HepG2 (cell line): Measurements from ENCODE around the gene SLC26A9. TPM values are rescaled to one million over a fixed set of nuclear protein-coding genes. Genes with fewer than 3 reads are reported as not detected.

Experiments
- ATAC-seq: fragments of 200-7000 bp; cut with Tn5 transposase; 3 replicates; pipeline ENCODE4 v1.9.1; 2020; ENCODE audit warnings: mild to moderate bottlenecking, moderate library complexity
- BruUV-seq: library from RNA; stranded (reverse); fragments of 400-500 nt; replicated peaks from 2 replicates; lab custom pipeline; 2021; lab: Mats Ljungman, UMichigan
- CTCF ChIA-PET: fragments of 300-600 bp; formaldehyde crosslinking; extraction: SDS; loops from one replicate; lab custom pipeline; 2021; ENCODE audit warnings: low total read pairs, inconsistent platforms, low intra/inter-chr PET ratio; lab: Yijun Ruan, JAX
- POLR2A ChIA-PET: fragments of 350-600 bp; sonication (Branson Sonifier 250); formaldehyde crosslinking; loops from one replicate; lab custom pipeline; 2020; ENCODE audit warnings: antibody characterized with exemption, inconsistent platforms; lab: Yijun Ruan, JAX
- DNase-seq: peaks from one replicate; pipeline ENCODE4 v3.0.0-alpha.2; 2015; ENCODE audit warnings: low spot score
- FAIRE-seq: peaks from 3 replicates; lab custom pipeline; 2011; peaks lifted over from hg19 to GRCh38; lab: Jason Lieb, UNC
- H2AFZ ChIP-seq: one replicate; pipeline ENCODE4 v1.6.1; 2011; ENCODE audit warnings: low read length, inconsistent platforms
- H3K27ac ChIP-seq: fragments of 300-600 bp; 3 replicates; pipeline ENCODE4 v1.8.0; 2011; ENCODE audit warnings: mixed run types, mild to moderate bottlenecking, mixed read lengths, low read length, inconsistent platforms; ENCODE audit not compliant: insufficient read depth; ENCODE audit errors: extremely low read length
- H3K27me3 ChIP-seq, 2 experiments: fragments of 200-600 bp in 1 of 2; 2 replicates in 1 of 2; 3 replicates in 1 of 2; pipeline versions ENCODE4 v1.6.0 to v1.8.0; 2011; ENCODE audit warnings: low read length in 2 of 2, mild to moderate bottlenecking in 2 of 2, moderate library complexity in 2 of 2, inconsistent platforms in 1 of 2; ENCODE audit not compliant: insufficient read depth in 2 of 2, control insufficient read depth in 1 of 2
- H3K36me3 ChIP-seq, 2 experiments: fragments of 200-600 bp in 1 of 2; replicated peaks in 1 of 2; 2 replicates in 1 of 2; 3 replicates in 1 of 2; pipeline versions ENCODE4 v1.5.1 to v1.8.0; 2011; ENCODE audit warnings: low read length in 2 of 2, inconsistent platforms in 1 of 2; ENCODE audit not compliant: insufficient read depth in 2 of 2, control insufficient read depth in 1 of 2
- H3K4me1 ChIP-seq: 2 replicates; pipeline ENCODE4 v1.5.1; 2012; ENCODE audit warnings: low read length, inconsistent platforms; ENCODE audit not compliant: insufficient read depth
- H3K4me2 ChIP-seq: 2 replicates; pipeline ENCODE4 v1.6.0; 2011; ENCODE audit warnings: low read depth, low read length, inconsistent platforms
- H3K4me3 ChIP-seq, 3 experiments: fragments of 200-600 bp in 1 of 3; sonication (generic), shearing (Covaris generic) in 1 of 3; replicated peaks in 1 of 3; 2 replicates each; pipeline ENCODE4 v1.5.1; 2011 to 2016; ENCODE audit warnings: low read length in 3 of 3, inconsistent platforms in 2 of 3, low read depth in 2 of 3, mild to moderate bottlenecking in 2 of 3, control low read depth in 1 of 3, mixed read lengths in 1 of 3; ENCODE audit not compliant: insufficient read depth in 1 of 3
- H3K79me2 ChIP-seq: one replicate; pipeline ENCODE4 v1.6.1; 2011; ENCODE audit warnings: low read length, inconsistent platforms; ENCODE audit not compliant: insufficient read depth
- H3K9ac ChIP-seq: 2 replicates; pipeline ENCODE4 v1.6.0; 2011; ENCODE audit warnings: mild to moderate bottlenecking, low read depth, low read length, inconsistent platforms; ENCODE audit not compliant: insufficient read depth
- H3K9me3 ChIP-seq: 2 replicates; pipeline ENCODE4 v1.5.1; 2012; ENCODE audit warnings: mild to moderate bottlenecking, low read length
- H4K20me1 ChIP-seq: 2 replicates; pipeline ENCODE4 v1.6.0; 2011; ENCODE audit warnings: inconsistent platforms, mild to moderate bottlenecking, low read length, moderate library complexity; ENCODE audit not compliant: insufficient read depth
- CBFB ChIP-seq: sonication (generic); formaldehyde crosslinking; IDR thresholded peaks from 2 replicates; pipeline ENCODE4 v1.4.0; 2020; ENCODE audit warnings: missing genetic modification reagents
- CBX2 ChIP-seq, 2 experiments: fragments of 200-600 bp in 1 of 2; sonication (generic); formaldehyde crosslinking in 1 of 2; IDR thresholded peaks; 2 replicates each; pipeline versions ENCODE4 v1.7.0 to v1.8.1; 2018 to 2022; ENCODE audit warnings: low read depth in 2 of 2, low read length in 1 of 2, mild to moderate bottlenecking in 1 of 2, missing genetic modification reagents in 1 of 2
- EP300 ChIP-seq, 3 experiments: sonication (generic) in 1 of 3; formaldehyde crosslinking in 1 of 3; IDR thresholded peaks; 2 replicates each; pipeline versions ENCODE4 v1.5.1 to v1.6.1; 2011 to 2020; ENCODE audit warnings: low read depth in 2 of 3, low read length in 2 of 3, borderline replicate concordance in 1 of 3, improper control_type of control experiment in 1 of 3, mild to moderate bottlenecking in 1 of 3, missing genetic modification reagents in 1 of 3, moderate library complexity in 1 of 3
- TCF12 ChIP-seq, 2 experiments: fragments of 450-650 bp in 1 of 2; sonication (generic) in 1 of 2; formaldehyde crosslinking in 1 of 2; IDR thresholded peaks; 2 replicates each; pipeline versions ENCODE4 v1.6.1 to v1.8.0; 2017 to 2022; ENCODE audit warnings: antibody characterized with exemption in 1 of 2, mild to moderate bottlenecking in 1 of 2, missing genetic modification reagents in 1 of 2, moderate library complexity in 1 of 2
- WGBS: methylation state at CpG from one replicate; pipeline ENCODE4 v1.1.6; 2017; ENCODE audit warnings: low lambda C conversion rate; 5-methylcytosine and 5-hydroxymethylcytosine counted together
- in situ Hi-C: cut with HindIII; loops from 2 replicates; pipeline ENCODE4 v1.10.0; 2017; ENCODE audit warnings: low pct_unique_long_range_greater_than_20kb; ENCODE audit not compliant: extremely low pct_ligation_motif_present
- intact Hi-C: fragments of 100-400 bp; cut with micrococcal nuclease; formaldehyde crosslinking; loops from one replicate; pipeline ENCODE4 v1.10.0; 2022; ENCODE audit not compliant: unreplicated experiment
- polyA plus RNA-seq, 8 experiments: library from polyadenylated mRNA; depleted of rRNA in 3 of 8; stranded (reverse) in 7 of 8; unstranded in 1 of 8; fragments of >200 nt; fragmentation: Illumina TruSeq in 4 of 8; extraction: Trizol in 4 of 8; gene quantifications; 2 replicates each; pipeline versions ENCODE4 v1.2.1 to v1.2.3, GENCODE V29; 2011 to 2016; ENCODE audit warnings: low read depth in 4 of 8, missing spikeins in 1 of 8, mixed read lengths in 1 of 8; ENCODE audit not compliant: insufficient read depth in 1 of 8
- total RNA-seq, 5 experiments: library from RNA; depleted of rRNA; stranded (reverse); fragments of >200 nt; fragmentation: Illumina TruSeq; extraction: Trizol; gene quantifications; 2 replicates each; pipeline ENCODE4 v1.2.3, GENCODE V29; 2016; ENCODE audit warnings: low read depth in 1 of 5
- TF ChIP-seq, protein P1 (sequence below): IDR thresholded peaks from 2 replicates; pipeline ENCODE4 v1.6.1; 2016; ENCODE audit warnings: missing biosample characterization, missing genetic modification reagents, low read depth
- TF ChIP-seq, protein P2 (sequence below): sonication (generic); formaldehyde crosslinking; IDR thresholded peaks from 2 replicates; pipeline ENCODE4 v1.9.0; 2021; ENCODE audit warnings: missing genetic modification reagents, mild to moderate bottlenecking, borderline replicate concordance
- TF ChIP-seq, protein P3 (sequence below), 2 experiments: IDR thresholded peaks; 2 replicates each; pipeline ENCODE4 v1.6.1; 2011 to 2012; ENCODE audit warnings: low read length in 2 of 2, borderline replicate concordance in 1 of 2, low read depth in 1 of 2, mild to moderate bottlenecking in 1 of 2, moderate library complexity in 1 of 2
- TF ChIP-seq, protein P4 (sequence below): sonication (generic); formaldehyde crosslinking; IDR thresholded peaks from 2 replicates; pipeline ENCODE4 v1.5.0; 2020; ENCODE audit warnings: mild to moderate bottlenecking, missing genetic modification reagents, borderline replicate concordance

SLC26A9 gene
- total and polyA plus RNA-seq, 2 of the 13 experiments (the other 11 are each of a cell fraction or from before 2014, with no cell fraction given): 0.11 to 0.15 TPM

DNA sequence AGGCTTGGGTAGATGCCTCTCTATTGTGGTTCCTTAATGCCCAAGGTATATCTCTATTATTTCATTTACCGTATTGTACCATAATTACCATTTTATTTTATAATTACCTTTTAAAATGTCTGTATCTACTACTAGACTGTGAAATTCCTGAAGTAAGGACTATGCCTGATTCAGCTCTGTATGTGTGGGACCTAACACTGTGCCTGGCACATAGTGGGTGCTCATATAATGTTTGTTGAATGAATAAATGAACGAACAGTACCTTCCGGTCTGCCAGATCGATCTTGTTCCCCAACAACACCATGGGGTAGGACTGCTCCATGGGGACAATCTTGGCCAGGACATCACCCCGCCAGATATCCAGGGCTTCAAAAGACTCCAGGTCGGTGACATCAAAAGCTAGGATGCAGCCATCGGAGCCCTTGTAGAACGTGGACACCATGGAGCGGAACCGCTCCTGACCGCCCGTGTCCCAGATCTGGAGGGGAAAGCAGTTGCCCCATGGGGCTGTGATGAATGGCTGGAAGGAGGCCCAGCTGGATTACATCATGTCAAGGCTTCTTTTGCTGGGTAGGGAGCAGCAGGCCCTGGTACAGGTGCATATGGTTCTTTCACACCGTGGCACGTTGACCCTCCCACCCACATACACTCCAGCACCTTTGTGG is 49.1 kb upstream of the SLC26A9 start:
- Histone ChIP-seq H3K4me2 (no peak overlapping the region), H3K9ac (no peak overlapping the region), H3K27me3 (peaks cover 0 to 9% of the 10 kb centered on the region in 2 experiments; a peak in 2 of 5 replicates), H3K27ac (no peak overlapping the region), H4K20me1 (no peaks in the 10 kb centered on the region), H3K4me1 (no peaks in the 10 kb centered on the region), H3K79me2 (no peaks in the 10 kb centered on the region), H3K36me3 (no peaks in the 10 kb centered on the region), H2AFZ (no peak overlapping the region), H3K4me3 (no peak overlapping the region), H3K9me3 (no peaks in the 10 kb centered on the region)
- BruUV-seq: no TSS peak
- ATAC-seq (no peak), FAIRE-seq (no peak), DNase-seq (no peak)
- TF ChIP-seq, protein P1, sequence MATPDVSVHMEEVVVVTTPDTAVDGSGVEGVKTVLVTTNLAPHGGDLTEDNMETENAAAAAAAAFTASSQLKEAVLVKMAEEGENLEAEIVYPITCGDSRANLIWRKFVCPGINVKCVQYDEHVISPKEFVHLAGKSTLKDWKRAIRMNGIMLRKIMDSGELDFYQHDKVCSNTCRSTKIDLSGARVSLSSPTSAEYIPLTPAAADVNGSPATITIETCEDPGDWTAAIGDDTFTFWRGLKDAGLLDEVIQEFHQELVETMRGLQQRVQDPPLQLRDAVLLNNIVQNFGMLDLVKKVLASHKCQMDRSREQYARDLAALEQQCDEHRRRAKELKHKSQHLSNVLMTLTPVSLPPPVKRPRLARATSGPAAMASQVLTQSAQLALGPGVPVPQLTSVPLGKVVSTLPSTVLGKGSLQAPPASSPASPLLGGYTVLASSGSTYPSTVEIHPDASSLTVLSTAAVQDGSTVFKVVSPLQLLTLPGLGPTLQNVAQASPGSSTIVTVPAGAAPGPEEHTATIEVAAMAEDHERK (CRISPR knock-in tag): no peak
- TF ChIP-seq TCF12 (IDR thresholded peaks at IDR 0.05) (no peak), TCF12 (CRISPR knock-in tag; IDR thresholded peaks at IDR 0.05) (no peak), EP300 (IDR thresholded peaks at IDR 0.05; ENCODE audit: low read depth in 2 of 2, low read length in 2 of 2) (no peak), EP300 (CRISPR knock-in tag; IDR thresholded peaks at IDR 0.05; ENCODE audit: borderline replicate concordance) (no peak), CBFB (CRISPR knock-in tag) (no peak), CBX2 (IDR thresholded peaks at IDR 0.05; ENCODE audit: low read depth, low read length) (no peak), CBX2 (CRISPR knock-in tag; IDR thresholded peaks at IDR 0.05; ENCODE audit: low read depth) (no peak)
- TF ChIP-seq, protein P2, sequence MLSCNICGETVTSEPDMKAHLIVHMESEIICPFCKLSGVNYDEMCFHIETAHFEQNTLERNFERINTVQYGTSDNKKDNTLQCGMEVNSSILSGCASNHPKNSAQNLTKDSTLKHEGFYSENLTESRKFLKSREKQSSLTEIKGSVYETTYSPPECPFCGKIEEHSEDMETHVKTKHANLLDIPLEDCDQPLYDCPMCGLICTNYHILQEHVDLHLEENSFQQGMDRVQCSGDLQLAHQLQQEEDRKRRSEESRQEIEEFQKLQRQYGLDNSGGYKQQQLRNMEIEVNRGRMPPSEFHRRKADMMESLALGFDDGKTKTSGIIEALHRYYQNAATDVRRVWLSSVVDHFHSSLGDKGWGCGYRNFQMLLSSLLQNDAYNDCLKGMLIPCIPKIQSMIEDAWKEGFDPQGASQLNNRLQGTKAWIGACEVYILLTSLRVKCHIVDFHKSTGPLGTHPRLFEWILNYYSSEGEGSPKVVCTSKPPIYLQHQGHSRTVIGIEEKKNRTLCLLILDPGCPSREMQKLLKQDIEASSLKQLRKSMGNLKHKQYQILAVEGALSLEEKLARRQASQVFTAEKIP (CRISPR knock-in tag): no peak
- TF ChIP-seq, protein P3, sequence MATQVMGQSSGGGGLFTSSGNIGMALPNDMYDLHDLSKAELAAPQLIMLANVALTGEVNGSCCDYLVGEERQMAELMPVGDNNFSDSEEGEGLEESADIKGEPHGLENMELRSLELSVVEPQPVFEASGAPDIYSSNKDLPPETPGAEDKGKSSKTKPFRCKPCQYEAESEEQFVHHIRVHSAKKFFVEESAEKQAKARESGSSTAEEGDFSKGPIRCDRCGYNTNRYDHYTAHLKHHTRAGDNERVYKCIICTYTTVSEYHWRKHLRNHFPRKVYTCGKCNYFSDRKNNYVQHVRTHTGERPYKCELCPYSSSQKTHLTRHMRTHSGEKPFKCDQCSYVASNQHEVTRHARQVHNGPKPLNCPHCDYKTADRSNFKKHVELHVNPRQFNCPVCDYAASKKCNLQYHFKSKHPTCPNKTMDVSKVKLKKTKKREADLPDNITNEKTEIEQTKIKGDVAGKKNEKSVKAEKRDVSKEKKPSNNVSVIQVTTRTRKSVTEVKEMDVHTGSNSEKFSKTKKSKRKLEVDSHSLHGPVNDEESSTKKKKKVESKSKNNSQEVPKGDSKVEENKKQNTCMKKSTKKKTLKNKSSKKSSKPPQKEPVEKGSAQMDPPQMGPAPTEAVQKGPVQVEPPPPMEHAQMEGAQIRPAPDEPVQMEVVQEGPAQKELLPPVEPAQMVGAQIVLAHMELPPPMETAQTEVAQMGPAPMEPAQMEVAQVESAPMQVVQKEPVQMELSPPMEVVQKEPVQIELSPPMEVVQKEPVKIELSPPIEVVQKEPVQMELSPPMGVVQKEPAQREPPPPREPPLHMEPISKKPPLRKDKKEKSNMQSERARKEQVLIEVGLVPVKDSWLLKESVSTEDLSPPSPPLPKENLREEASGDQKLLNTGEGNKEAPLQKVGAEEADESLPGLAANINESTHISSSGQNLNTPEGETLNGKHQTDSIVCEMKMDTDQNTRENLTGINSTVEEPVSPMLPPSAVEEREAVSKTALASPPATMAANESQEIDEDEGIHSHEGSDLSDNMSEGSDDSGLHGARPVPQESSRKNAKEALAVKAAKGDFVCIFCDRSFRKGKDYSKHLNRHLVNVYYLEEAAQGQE (IDR thresholded peaks at IDR 0.05; ENCODE audit: borderline replicate concordance in 1 of 2, low read depth in 1 of 2, low read length in 2 of 2): no peak
- TF ChIP-seq, protein P4, sequence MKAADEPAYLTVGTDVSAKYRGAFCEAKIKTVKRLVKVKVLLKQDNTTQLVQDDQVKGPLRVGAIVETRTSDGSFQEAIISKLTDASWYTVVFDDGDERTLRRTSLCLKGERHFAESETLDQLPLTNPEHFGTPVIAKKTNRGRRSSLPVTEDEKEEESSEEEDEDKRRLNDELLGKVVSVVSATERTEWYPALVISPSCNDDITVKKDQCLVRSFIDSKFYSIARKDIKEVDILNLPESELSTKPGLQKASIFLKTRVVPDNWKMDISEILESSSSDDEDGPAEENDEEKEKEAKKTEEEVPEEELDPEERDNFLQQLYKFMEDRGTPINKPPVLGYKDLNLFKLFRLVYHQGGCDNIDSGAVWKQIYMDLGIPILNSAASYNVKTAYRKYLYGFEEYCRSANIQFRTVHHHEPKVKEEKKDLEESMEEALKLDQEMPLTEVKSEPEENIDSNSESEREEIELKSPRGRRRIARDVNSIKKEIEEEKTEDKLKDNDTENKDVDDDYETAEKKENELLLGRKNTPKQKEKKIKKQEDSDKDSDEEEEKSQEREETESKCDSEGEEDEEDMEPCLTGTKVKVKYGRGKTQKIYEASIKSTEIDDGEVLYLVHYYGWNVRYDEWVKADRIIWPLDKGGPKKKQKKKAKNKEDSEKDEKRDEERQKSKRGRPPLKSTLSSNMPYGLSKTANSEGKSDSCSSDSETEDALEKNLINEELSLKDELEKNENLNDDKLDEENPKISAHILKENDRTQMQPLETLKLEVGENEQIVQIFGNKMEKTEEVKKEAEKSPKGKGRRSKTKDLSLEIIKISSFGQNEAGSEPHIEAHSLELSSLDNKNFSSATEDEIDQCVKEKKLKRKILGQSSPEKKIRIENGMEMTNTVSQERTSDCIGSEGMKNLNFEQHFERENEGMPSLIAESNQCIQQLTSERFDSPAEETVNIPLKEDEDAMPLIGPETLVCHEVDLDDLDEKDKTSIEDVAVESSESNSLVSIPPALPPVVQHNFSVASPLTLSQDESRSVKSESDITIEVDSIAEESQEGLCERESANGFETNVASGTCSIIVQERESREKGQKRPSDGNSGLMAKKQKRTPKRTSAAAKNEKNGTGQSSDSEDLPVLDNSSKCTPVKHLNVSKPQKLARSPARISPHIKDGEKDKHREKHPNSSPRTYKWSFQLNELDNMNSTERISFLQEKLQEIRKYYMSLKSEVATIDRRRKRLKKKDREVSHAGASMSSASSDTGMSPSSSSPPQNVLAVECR (CRISPR knock-in tag): no peak
- ChIA-PET POLR2A (no interaction called here), CTCF (no interaction called here)
- intact Hi-C loops (no loop called here), in situ Hi-C loops (no loop called here)
- WGBS: 75% methylated on average over 14 of the region's 14 CpGs
